HG02763 (cell line): ENCODE data around the gene TEX9.
"Not testable (repeated sequence)": the region's sequence is repeated elsewhere in the genome, so short reads cannot be mapped to it uniquely, and the experiment has no call there.

Source experiments
- ATAC-seq: cut with Tn5 transposase; IDR thresholded peaks from one replicate; pipeline ENCODE4 v1.9.1; 2021; ENCODE audit warnings: mild to moderate bottlenecking, moderate library complexity; ENCODE audit not compliant: unreplicated experiment

Gene TEX9

GRCh38 chr15:56365075-56365711, at the start of gene TEX9:
TSS of gene TEX9 (plus strand) at chr15:56365426. CDS start at chr15:56365451, 25 bp downstream.
- peak; percentile 91 for ATAC-seq

DNA sequence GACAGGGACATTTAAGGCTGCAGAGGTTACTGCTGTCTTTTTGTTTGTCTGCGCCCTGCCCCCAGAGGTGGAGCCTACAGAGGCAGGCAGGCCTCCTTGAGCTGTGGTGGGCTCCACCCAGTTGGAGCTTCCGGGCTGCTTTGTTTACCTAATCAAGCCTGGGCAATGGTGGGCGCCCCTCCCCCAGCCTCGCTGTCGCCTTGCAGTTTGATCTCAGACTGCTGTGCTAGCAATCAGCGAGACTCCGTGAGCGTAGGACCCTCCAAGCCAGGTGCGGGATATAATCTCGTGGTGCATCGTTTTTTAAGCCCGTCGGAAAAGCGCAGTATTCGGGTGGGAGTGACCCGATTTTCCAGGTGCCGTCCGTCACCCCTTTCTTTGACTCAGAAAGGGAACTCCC, 48.7 kb upstream of the TEX9 start:
- ATAC-seq, result not testable (repeated sequence)

DNA sequence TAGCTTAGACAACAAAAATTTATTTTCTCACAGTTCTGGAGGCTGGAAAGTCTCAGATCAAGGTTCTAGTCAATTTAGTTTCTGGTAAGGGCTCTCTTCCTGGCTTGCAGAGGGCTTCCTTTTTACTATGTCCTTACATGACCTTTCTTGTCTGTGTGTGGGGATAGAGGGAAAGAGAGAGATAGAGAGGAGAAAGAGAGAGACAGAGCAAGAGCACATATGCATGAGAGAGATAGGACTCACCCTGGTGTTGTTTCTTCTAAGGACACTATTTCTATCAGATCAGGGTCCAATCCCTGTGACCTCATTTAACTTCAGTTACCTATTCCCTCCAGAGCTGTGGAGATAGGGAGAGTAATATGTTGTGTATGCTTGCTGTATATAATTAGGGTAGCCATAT, 44.9 kb upstream of the TEX9 start:
- ATAC-seq, result no peak

GRCh38 chr15:56320861-56321260, 44.4 kb upstream of the TEX9 start:
- ATAC-seq, result no peak

GRCh38 chr15:56322444-56322843, 42.8 kb upstream of the TEX9 start:
- no peak for ATAC-seq

GRCh38 chr15:56323435-56323834, 41.8 kb upstream of the TEX9 start:
- ATAC-seq, result no peak

DNA sequence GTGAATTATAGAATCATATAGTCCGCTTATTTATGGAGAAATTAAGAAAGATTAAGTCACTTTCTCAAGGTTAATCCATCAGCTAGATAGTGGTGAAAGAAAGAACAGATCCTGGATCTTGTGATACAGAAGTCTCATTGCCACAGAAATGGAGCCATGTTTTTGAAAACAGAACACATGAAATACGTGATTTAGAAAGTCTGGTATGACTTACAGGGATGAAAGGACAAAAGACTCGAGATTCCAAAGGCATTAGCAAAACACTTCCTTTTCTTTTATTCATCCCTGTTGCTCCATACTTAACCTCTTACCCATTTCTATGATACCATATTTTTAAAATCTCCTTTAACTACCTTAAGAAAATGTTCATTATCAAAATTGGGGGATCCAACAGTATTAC, 40.0 kb upstream of the TEX9 start:
- no peak for ATAC-seq

DNA sequence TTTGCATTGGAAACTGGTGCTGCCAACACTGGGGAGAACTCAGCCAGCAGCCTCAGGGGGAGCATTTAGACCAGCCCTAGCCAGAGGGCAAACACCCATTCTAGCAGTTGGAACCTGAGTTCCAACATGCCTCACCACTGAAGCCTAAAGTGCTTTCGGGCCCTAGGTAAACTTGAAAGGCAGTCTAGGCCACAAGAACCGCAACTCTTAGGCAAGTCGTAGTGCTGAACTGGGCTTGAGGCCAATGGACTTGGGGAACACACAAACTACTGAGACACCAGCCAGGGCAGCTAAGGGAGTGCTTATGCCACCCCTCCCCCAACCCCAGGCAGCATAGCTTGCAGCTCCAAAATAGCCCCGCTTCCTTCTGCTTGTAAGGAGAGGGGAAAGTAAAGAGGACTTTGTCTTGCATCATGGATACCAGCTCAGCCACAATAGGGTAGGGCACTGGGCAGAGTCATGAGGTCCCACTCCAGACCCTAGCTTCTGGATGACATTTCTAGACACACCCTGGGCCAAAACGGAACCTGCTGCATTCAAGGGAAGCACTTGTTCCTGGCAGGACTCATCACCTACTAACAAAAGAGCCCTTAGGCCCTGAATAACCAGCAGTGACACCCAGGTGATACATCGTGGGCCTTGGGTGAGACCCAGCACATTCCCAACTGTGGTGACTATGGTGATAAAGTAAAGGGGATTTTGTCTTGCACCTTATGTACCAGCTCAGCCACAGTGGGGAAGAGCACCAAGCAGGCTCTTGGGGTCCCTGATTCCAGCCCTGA, 37.3 kb upstream of the TEX9 start:
- no peak for ATAC-seq

DNA sequence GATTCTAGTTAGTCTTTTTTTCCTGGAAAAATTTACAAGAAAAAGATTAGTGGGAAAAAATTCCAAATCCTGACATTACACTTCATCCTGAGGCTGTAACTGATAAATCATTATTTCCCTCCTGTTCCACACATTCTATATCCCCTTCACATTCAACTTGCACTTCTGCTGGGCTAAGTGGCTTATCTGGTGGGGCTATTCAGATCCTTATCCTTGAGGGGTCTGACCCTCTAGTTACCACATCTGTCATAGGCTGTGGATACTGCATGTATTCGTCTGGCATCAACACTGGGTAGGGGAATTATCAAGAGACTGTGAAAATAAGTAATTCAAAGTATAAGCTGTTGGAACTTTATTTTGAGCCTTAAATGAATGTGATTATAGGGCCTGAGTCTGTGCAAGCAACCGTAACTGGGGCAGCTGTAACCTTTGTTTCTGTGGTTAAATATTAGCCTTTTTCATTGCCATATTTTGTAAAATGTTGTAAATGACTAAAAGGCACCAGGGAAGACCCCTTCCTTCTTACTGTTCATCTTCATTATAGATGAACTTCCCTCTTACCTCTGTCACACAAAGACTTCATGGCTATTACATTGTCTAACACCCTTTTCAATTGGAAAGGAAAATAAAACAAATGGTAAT, 28.0 kb upstream of the TEX9 start:
- no peak for ATAC-seq

- no peak for ATAC-seq
These were observed 25.6 kb upstream of the TEX9 start for GRCh38 chr15:56339594-56339993.

- ATAC-seq, result no peak
These were observed 24.0 kb upstream of the TEX9 start for GRCh38 chr15:56341201-56341600.

GRCh38 chr15:56342653-56343052, 22.6 kb upstream of the TEX9 start:
- ATAC-seq, result no peak

- ATAC-seq, result no peak
These were observed 21.3 kb upstream of the TEX9 start for GRCh38 chr15:56343879-56344278.

DNA sequence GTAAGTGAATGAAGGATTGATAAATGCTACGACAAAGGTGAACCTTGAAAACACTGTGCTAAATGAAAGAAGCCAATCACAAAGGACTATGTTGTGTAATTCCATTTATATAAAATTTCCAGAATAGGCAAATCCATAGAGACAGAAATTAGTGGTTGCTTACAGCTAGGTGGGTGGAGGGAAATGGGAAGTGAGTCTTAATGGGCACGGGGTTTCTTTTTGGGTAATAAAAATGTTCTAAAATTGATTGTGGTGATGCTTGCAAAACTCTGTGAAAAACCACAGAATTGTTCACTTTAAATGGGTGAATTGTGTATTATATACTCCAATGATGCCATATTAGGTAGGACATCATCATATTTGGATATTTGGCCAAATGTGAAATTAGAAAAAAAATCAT, 20.9 kb upstream of the TEX9 start:
- ATAC-seq, result no peak

- no peak for ATAC-seq
These were observed 18.8 kb upstream of the TEX9 start for GRCh38 chr15:56346414-56346813.

DNA sequence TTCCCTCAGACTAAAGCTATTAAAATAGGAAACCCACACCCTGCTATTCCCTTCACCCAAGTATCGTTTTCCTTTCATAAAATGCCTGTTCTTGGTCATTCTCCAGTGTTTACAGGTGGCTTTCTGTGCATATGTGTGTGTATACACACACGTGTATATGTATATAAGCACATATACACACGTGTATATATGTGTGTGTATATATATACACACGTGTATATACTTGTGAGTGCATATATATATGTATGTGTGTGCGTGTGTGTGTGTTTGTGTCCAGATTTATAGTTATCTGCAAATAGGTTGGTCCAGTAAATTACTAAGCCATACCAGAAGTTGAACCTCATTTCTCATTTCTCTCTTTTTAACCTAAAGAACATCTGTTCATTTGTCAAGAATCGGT, 15.7 kb upstream of the TEX9 start:
- ATAC-seq, result no peak

DNA sequence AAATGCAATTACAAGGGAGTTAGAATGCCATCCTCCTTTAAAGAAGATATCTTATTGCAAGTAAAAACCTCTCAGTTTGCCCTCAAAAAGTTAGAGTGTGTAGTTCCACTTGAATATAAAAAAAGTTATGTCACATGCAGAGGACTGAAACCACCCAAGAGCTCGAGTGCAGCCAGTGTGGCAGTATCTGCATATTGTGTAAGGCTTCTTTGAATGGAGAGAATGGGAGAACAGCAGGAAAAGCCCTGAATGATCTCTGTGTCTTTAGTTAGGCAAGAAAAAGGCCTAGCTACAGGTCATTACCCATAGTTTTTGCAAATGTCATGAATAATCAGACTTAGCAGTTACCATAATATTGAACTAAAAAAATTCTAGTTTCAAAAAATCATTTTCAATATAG, 13.9 kb upstream of the TEX9 start:
- no peak for ATAC-seq

- no peak for ATAC-seq
These were observed 13.2 kb upstream of the TEX9 start for GRCh38 chr15:56351957-56352506.

DNA sequence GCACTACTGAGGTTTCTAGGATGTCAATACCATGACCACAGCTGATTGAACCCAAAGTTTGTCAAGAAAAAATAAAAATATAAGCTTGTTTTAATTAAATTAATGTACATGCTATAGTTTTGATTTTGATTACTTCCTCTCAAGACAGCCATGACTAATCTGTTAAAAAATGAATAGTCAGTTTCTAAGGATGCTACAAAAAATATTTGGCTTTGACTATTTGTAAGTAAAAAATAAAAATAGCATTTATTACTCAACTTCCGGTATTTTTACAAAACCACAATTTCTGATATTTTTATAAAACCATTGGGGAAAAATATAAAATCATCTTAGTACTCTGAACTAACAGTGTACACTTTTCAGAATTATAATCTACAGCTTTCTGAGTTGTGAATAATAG, 12.1 kb upstream of the TEX9 start:
- no peak for ATAC-seq

DNA sequence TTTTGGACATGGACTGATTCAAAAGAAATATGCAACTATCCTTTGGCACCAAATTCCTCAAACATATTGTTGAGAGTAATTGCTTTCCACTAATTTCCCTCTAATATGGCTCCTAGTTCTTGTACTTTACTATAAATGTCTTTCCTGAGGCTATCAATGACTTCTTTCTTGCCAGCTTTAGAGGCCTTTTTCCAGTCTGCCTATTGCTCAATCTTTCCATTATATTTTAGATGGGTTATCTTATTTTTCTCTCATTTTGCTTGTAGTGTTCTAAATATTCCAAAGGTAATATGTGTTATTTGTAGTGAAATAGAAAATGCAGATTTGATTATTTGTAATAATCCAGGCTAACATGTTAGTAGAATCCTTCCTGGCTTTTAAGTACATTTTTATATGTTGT, 11.5 kb upstream of the TEX9 start:
- ATAC-seq, result no peak

DNA sequence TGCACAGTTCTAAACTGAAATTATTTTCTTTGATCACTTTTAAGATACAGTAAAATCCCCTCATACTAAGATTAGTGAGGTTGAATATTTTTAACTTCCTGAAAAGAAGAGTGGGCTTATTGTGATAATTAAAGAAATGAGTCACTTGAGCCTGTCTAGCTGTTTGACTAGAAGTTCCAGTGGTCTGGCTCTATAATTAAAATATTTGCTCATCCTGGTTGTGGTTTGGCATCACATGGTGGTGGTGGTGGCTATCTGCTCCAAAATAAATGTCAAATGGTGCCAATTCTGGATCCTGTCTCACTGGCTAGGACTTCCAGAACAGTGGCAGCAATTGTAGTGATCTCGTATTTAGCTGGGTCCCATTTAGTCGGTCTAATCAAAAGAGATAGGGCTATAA, 8.6 kb upstream of the TEX9 start:
- ATAC-seq, result peak; percentile 76

DNA sequence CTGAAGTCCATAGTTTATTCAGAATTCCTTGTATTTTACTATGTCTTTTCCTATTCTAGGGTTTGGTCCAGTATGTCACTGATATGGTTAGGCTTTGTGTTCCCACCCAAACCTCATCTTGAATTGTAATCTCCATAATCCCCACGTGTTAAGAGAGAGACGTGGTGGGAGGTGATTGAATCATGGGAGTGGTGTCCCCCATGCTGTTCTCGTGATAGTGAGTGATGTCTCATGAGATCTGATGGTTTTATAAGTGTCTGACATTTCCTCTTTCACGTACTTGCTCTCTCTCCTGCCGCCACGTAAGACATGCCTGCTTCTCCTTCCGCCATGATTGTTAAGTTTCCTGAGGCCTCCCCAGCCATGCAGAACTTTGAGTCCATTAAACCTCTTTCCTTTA, 6.6 kb upstream of the TEX9 start:
- no peak for ATAC-seq
